ENCODE measurements around the gene MAGED2. TPM values are rescaled to one million over a fixed set of nuclear protein-coding genes. Genes with fewer than 3 reads are reported as not detected.

The MAGED2 gene
- total and polyA plus RNA-seq, 8 donors: 25.9 to 136 (median 51.4) TPM

DNA sequence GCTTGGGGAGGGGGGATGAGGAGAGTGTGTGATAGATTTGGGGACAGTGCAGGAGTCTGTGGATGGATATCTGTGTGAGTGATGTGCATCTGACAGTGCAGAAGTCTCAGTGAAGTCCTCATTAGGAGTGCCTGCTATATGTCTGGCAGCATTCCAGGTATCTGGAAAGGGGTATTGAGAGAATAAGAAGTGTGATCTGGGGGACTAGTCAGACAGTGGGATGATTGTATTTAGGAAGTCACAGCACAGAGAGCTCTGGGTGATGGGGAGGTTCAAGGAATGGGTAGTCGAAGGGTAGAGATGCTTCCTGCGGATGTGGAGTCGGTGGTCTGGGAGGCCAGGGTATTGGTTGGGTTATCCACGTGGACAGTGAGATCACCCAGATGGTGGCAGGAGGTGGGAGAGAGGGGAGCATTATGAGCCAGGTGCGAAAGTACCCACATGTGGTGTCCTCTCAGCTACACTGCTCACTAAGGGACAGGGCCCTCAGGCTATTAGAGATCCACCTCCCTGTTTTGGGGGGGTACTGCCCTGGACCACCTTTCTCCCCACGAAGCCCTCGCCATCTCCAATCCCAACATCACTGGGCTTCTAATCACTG, 9.8 kb downstream of the MAGED2 start:
- ATAC-seq (peak in 1 of 4 donors; percentile 19), DNase-seq (no peak), FAIRE-seq (no peak)
- Histone ChIP-seq H3K9me3 (no peaks in the 10 kb centered on the region), H3K4me3 (no peak overlapping the region), H3K27me3 (no peaks in the 10 kb centered on the region), H3K27ac (no peak overlapping the region), H3K4me1 (no peaks in the 10 kb centered on the region), H3K36me3 (peaks cover 0 to 23% (median 0%) of the 10 kb centered on the region in 3 donors)
- WGBS, 2 donors: 76 to 78% methylated on average over 6 to 7 of the region's 7 CpGs
- intact Hi-C loops (cut with DNase I): no loop called here
- TF ChIP-seq, protein P1, sequence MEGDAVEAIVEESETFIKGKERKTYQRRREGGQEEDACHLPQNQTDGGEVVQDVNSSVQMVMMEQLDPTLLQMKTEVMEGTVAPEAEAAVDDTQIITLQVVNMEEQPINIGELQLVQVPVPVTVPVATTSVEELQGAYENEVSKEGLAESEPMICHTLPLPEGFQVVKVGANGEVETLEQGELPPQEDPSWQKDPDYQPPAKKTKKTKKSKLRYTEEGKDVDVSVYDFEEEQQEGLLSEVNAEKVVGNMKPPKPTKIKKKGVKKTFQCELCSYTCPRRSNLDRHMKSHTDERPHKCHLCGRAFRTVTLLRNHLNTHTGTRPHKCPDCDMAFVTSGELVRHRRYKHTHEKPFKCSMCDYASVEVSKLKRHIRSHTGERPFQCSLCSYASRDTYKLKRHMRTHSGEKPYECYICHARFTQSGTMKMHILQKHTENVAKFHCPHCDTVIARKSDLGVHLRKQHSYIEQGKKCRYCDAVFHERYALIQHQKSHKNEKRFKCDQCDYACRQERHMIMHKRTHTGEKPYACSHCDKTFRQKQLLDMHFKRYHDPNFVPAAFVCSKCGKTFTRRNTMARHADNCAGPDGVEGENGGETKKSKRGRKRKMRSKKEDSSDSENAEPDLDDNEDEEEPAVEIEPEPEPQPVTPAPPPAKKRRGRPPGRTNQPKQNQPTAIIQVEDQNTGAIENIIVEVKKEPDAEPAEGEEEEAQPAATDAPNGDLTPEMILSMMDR (IDR thresholded peaks at IDR 0.05): no peak

DNA sequence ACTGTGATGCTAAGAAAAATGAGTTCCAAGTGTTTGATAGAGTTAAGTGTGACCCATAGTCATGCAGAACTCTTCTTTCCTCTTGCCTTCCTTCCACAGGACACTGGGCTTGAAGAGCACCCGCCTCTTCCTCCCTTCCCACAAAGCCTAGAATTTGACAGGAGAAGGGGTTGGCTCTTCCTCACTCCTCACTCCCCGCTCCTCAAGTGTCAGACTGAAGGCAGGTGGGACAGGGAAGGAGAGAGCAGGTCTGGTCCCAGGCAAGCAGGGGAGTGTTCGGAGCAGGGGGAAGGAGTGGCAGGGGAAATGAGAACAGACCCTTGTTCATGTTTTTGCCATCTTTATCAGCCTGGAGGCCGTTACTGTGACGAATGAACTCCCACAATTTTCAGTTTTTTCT, 10.7 kb downstream of the MAGED2 start:
- ATAC-seq: no peak
- no peaks in the 10 kb centered on the region for H3K27me3 ChIP-seq
- no peak overlapping the region for H3K4me3 ChIP-seq
- 46 to 62% methylated on average over 5 of the region's 5 CpGs for WGBS, 2 donors
- H3K9me3 ChIP-seq: no peaks in the 10 kb centered on the region
- H3K27ac ChIP-seq: no peak overlapping the region
- TF ChIP-seq, protein P1 (IDR thresholded peaks at IDR 0.05): no peak
- no peak for FAIRE-seq
- no peaks in the 10 kb centered on the region for H3K4me1 ChIP-seq
- peaks cover 0 to 14% (median 0%) of the 10 kb centered on the region in 3 donors for H3K36me3 ChIP-seq
- no peak for DNase-seq
- intact Hi-C loops (cut with DNase I): no loop called here

DNA sequence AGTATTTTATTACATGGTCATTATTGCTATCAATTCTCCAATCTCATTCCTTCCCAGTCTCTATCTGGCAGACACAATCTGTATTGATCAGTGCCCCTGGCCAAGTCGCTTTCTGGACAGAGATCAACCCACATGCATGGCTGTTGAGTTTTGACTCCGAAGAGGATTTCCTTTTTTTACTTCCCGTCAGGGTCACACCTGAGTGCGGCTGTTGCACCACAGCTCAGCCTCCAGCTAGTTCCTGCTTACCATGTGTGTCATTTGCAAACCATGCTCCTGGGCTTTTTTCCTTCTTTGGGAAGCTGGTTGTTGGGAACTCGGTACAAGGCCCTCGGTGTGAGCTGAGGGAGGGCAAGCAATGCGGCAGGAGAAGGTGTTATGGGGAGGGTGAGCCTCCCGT, 11.7 kb downstream of the MAGED2 start:
- Histone ChIP-seq H3K36me3 (peaks cover 0 to 9% (median 0%) of the 10 kb centered on the region in 3 donors), H3K27me3 (no peaks in the 10 kb centered on the region), H3K4me1 (no peaks in the 10 kb centered on the region), H3K27ac (no peak overlapping the region), H3K9me3 (no peaks in the 10 kb centered on the region), H3K4me3 (no peak overlapping the region)
- WGBS, 2 donors: 41 to 43% methylated on average over 8 of the region's 8 CpGs
- FAIRE-seq: no peak
- no peak for ATAC-seq
- no peak for DNase-seq
- TF ChIP-seq, protein P1 (IDR thresholded peaks at IDR 0.05): no peak
- intact Hi-C loops (cut with DNase I): no loop called here

DNA sequence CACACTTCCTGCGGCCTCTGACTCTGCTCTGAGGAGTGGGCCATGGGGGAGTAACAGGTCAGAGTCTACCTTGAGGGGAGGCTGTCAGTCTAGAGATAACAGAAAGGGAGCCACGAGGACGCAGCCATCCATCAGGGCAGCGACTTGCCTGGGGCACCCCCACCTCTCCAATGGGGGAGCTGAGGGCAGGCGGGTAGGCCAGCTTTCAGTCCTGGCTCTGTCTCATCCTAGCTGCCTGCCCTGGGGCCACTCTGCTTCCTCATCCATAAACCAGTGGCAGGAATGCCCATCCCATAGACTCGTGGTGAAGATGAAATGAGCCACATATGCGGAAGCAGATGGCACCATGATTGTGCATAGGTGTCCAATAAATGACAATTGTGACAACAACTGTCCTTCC, 13.2 kb downstream of the MAGED2 start:
- peaks cover 0 to 3% (median 0%) of the 10 kb centered on the region in 3 donors for H3K36me3 ChIP-seq
- 59 to 70% methylated on average over 7 of the region's 7 CpGs for WGBS, 2 donors

DNA sequence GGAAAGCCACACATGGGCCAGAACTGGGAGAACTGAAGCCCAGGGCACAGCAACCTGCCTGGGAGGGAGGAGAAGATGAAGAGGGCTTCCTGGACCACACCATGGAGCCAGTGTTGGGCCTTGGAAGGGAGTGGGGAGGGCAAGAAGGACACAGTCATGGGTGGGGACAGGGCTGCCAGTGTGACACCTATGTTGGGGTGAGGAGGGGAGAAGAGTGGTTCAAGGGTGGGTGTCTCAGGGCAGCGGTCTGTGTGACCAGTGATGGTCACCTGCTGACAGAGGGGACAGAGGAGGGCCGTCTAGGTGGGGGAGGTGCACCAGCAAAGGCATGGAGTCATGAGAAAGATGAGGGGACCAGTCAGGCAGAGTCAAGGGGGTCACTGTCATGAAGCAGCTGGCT, 13.8 kb downstream of the MAGED2 start:
- ATAC-seq (no peak), FAIRE-seq (no peak)
- intact Hi-C loops (cut with DNase I): no loop called here

More for the DNA sequence above, 13.2 kb downstream of the MAGED2 start:
- H3K4me1 ChIP-seq: no peaks in the 10 kb centered on the region
- ATAC-seq (no peak), DNase-seq (no peak), FAIRE-seq (no peak)
- H3K4me3 ChIP-seq: no peak overlapping the region
- intact Hi-C loops (cut with DNase I): no loop called here
- no peak overlapping the region for H3K27ac ChIP-seq
- no peaks in the 10 kb centered on the region for H3K9me3 ChIP-seq
- no peaks in the 10 kb centered on the region for H3K27me3 ChIP-seq
- TF ChIP-seq, protein P1 (IDR thresholded peaks at IDR 0.05): no peak

More for the DNA sequence above, 13.8 kb downstream of the MAGED2 start:
- H3K4me1 ChIP-seq: no peaks in the 10 kb centered on the region
- WGBS, 2 donors: 67 to 69% methylated on average over 2 of the region's 2 CpGs
- TF ChIP-seq, protein P1 (IDR thresholded peaks at IDR 0.05): no peak
- no peaks in the 10 kb centered on the region for H3K9me3 ChIP-seq
- DNase-seq: no peak
- H3K27ac ChIP-seq: no peak overlapping the region
- no peaks in the 10 kb centered on the region for H3K27me3 ChIP-seq
- H3K4me3 ChIP-seq: no peak overlapping the region
- no peaks in the 10 kb centered on the region for H3K36me3 ChIP-seq
